GM19452 (cell line): ENCODE results near the gene ARL5A.
A peak's percentile ranks its signal among the peaks of the same experiment; 100 is the strongest.
"Not testable (repeated sequence)": the region's sequence is repeated elsewhere in the genome, so short reads cannot be mapped to it uniquely, and the experiment has no call there.

Source experiments
- ATAC-seq: cut with Tn5 transposase; IDR thresholded peaks from one replicate; pipeline ENCODE4 v1.9.1; 2021; ENCODE audit not compliant: unreplicated experiment

The ARL5A gene, protein sequence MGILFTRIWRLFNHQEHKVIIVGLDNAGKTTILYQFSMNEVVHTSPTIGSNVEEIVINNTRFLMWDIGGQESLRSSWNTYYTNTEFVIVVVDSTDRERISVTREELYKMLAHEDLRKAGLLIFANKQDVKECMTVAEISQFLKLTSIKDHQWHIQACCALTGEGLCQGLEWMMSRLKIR

GRCh38 chr2:151828143-151828889 is at the start of gene ARL5A:
TSS of gene ARL5A (minus strand) at chr2:151828421. CDS start at chr2:151828176, 245 bp downstream.
- ATAC-seq = peak; percentile 94

GRCh38 chr2:151875631-151876030 is 47.4 kb upstream of the ARL5A start:
- ATAC-seq = not testable (repeated sequence)

DNA sequence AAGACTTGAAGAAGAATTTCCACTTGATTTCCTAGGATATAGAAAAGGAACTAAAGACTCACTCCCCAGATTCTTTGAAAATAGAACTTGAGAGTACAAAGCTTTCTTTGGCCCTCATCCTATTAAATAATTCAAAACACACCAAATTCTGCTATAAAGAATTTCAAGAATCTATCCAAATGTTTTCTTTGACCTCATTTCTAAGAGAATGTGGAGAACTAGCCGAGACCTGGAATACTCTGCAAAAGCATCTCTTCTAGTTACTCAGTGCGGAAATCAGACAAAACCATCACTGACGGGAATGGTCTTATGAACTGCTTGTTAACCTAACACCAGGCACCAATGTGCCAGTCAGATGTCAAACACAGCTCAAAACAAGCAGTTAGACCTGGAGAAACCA is 44.2 kb upstream of the ARL5A start:
- ATAC-seq = no peak

DNA sequence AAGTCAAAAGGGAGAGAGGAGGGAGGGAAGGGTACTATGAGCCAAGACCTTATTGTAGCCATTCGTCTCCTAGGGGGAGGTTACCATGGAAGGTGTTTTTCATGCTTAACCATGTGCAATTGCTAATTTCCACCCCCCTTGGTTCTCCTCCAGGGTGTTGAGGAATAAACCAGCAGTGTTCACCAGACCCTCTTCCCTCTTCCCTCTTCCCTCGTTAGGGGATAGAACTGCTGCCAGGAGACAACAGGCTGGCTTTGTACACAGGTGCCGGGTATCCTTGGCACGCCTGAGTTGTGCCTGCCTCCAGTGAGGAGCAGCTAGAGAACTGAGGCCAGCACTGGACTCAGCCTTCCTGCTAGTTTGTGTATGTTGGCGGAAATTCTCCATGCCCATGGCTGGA is 41.1 kb upstream of the ARL5A start:
- no peak for ATAC-seq

GRCh38 chr2:151862700-151863099 is 34.5 kb upstream of the ARL5A start:
- ATAC-seq = peak; percentile 99

- ATAC-seq = no peak
Measured at GRCh38 chr2:151861174-151861573, 33.0 kb upstream of the ARL5A start.

- ATAC-seq = no peak
Measured at GRCh38 chr2:151860613-151861146, 32.5 kb upstream of the ARL5A start.

GRCh38 chr2:151860210-151860609 is 32.0 kb upstream of the ARL5A start:
- ATAC-seq = no peak

GRCh38 chr2:151857650-151858049 is 29.4 kb upstream of the ARL5A start:
- ATAC-seq = no peak

- ATAC-seq = no peak
Measured at GRCh38 chr2:151855111-151855510, 26.9 kb upstream of the ARL5A start.

DNA sequence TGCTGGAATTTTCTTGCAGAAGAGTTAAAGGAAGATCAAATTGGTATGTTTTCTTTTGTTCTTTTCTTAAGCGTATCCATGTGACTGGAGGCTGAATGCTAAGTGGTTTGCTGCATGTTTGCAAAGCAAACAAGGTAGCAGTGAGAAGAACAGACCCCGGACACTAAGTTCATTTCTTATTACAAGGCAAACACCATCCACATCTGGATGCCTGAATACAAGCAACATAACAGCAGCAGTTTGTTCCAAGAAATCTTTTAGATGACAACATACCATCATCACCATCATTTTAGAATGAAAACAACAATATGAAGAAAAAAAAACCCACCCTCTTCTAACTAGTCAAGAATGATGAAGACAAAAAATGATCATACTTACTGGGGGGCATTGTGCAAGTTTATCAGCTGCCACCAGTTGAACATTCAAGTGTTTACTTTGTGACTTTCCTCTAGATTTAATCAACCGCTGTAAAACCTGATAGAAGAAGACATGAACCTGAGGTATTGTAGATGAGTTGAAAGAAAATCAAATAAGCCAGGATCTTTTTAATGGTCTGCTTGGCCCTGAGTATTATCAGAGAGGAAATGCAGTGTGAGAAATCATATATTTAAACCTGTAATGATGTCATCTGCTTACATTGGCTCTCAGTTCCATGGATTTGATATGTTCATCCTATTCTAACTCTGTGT is 25.0 kb upstream of the ARL5A start:
- ATAC-seq = no peak

- ATAC-seq = no peak
Measured at GRCh38 chr2:151852260-151853069, 24.2 kb upstream of the ARL5A start.

GRCh38 chr2:151851761-151852160 is 23.5 kb upstream of the ARL5A start:
- ATAC-seq = no peak

DNA sequence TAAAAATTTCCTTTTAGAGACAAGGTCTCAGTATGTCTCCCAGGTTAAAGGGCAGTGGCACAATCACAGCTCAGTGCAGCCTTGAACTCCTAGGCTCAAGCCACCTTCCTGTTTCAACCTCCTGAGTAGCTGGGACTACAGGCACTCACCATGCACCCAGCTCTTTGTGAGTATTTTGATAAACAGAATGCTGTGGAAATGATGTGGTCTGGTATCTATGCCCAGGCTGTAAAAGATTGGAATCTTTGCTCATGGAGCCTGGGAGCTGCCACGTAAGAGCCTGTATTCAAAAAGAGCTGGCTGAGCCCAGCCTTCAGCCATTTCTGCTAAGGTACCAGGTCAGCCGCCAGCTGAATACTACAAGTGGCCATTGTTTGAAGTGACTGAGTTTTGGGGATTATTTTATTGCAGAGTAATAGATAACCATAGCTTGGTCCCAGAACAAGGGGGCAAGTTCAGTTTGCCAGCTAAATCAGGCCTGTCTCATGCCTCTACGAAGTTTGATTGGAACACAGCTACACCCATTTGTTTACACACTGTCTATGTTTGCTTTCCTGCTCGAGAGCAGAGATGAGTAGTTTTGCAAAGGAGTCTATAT is 21.3 kb upstream of the ARL5A start:
- no peak for ATAC-seq

DNA sequence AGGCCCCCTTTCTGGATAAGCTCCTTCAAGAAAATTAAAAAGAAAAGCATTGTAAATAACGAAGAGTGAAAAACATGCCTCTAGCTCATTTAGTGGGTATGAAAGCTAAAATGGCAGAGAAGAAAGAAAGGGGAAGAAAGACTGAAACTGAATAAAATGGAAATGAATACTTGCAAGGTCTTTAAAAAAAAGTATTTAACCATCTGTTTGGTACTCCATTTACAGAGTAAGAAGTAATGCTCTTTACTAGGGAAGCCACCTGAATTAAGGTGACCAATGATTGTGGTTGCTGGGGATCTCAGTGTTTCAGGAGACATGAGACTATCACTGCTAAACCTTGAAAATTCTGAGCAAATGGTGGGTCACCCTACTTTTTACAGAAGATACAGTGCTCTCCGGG is 17.7 kb upstream of the ARL5A start:
- ATAC-seq = peak; percentile 44

DNA sequence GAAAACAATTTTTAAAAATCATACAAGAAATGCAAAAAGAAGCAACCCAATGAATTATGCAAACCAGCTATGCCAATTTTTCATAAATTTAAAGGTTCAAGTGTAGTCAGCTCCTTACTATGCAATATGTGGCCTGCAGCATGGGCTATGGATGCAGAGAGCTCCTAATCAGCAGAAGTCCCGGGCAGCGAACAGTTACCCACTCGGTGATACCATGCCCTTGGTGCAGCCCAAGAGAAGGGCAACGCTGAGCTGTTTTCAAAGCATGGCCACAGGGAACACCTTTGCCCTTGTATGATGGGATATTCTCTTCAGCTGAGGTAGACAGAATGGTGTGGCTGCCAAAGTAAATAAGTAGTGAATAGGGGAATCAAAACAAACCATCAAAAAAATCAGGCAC is 17.3 kb upstream of the ARL5A start:
- ATAC-seq = no peak

- no peak for ATAC-seq
Measured at GRCh38 chr2:151844211-151844896, 16.1 kb upstream of the ARL5A start.

- ATAC-seq = no peak
Measured at GRCh38 chr2:151843691-151844061, 15.5 kb upstream of the ARL5A start.

DNA sequence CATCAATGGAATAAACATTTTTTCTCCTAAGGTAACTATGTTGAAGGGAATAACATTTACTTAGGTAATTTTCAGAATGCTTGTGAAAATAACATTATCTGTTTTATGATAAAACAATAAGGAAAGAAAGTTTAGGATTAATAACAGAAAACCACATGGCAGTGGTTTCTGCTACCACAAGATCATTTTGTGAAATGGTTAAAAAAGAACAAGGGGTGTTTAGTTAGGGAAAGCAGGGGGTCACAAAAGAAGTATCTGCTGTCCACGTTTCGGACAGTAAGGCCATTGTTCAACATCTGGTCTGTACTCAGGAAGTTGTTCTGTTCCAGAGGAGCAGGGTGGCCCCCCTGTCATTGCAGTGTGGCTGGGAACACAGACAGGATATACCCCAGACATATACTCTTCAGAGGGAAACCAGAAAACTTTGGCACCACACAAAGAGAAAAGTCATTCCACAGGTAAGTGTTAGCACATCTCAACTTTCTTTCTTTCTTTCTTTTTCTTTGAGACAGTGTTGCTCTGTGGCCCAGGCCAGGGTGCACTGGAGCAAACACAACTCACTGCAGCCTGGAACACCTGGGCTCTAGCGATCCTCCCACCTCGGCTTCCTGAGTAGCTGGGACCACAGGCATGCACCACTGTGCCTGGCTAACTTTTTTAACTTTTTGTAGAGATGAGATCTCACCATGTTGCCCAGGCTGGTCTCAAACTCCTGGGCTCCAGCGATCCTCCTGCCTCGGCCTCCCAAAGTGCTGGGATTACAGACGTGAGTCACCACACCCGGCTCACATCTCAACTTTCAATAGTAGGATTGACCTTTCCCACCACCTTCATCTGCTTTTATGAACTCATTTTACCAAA is 14.8 kb upstream of the ARL5A start:
- peak; percentile 24 for ATAC-seq
